ENCODE data around the gene TAS2R14.

DNA sequence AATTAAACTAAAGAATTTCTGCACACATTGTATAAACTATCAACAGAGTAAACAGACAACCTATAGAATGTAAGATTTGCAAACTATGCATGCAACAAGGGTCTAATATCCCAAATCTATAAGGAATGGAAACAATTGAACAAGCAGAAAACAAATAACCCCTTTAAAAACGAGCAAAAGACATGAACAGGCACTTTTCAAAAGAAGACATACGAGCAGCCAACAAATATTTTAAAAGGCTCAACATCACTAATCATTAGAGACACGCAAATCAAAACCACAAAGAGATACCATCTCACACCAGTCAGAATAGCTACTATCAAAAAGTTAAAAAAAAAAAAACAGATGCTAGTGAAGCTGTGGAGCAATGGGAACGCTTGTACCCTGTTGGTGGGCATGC lies 34.4 kb downstream of the TAS2R14 start:
- no peak for TF ChIP-seq ZNF140 (tag by site-specific recombination; IDR thresholded peaks at IDR 0.05)
- TF ChIP-seq ZNF248 (tag by site-specific recombination; IDR thresholded peaks at IDR 0.05) = no peak
- TF ChIP-seq ZNF768 (tag by site-specific recombination; IDR thresholded peaks at IDR 0.05) = no peak
- TF ChIP-seq, protein P1, sequence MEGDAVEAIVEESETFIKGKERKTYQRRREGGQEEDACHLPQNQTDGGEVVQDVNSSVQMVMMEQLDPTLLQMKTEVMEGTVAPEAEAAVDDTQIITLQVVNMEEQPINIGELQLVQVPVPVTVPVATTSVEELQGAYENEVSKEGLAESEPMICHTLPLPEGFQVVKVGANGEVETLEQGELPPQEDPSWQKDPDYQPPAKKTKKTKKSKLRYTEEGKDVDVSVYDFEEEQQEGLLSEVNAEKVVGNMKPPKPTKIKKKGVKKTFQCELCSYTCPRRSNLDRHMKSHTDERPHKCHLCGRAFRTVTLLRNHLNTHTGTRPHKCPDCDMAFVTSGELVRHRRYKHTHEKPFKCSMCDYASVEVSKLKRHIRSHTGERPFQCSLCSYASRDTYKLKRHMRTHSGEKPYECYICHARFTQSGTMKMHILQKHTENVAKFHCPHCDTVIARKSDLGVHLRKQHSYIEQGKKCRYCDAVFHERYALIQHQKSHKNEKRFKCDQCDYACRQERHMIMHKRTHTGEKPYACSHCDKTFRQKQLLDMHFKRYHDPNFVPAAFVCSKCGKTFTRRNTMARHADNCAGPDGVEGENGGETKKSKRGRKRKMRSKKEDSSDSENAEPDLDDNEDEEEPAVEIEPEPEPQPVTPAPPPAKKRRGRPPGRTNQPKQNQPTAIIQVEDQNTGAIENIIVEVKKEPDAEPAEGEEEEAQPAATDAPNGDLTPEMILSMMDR (tag by site-specific recombination; IDR thresholded peaks at IDR 0.05) = no peak
